PC-3 (cell line): ENCODE results near the gene FCRL6. TPM values are rescaled to one million over a fixed set of nuclear protein-coding genes. Genes with fewer than 3 reads are reported as not detected.

Experiments
- ATAC-seq: fragments of 200-7000 bp; cut with Tn5 transposase; 2 replicates; pipeline ENCODE4 v1.9.1; 2020; ENCODE audit warnings: mild to moderate bottlenecking, moderate library complexity
- BruUV-seq: library from RNA; stranded (reverse); fragments of 400-500 nt; replicated peaks from 2 replicates; lab custom pipeline; 2021; lab: Mats Ljungman, UMichigan
- CTCF ChIA-PET: fragments of 300-600 bp; sonication (Branson Sonifier 250); formaldehyde crosslinking; loops from one replicate; lab custom pipeline; 2022; ENCODE audit warnings: antibody characterized with exemption; lab: Charles Lee
- POLR2A ChIA-PET: fragments of 300-600 bp; sonication (Branson Sonifier 250); formaldehyde crosslinking; loops from one replicate; lab custom pipeline; 2022; ENCODE audit warnings: antibody characterized with exemption; ENCODE audit not compliant: unreplicated experiment; lab: Charles Lee
- DNase-seq: peaks from one replicate; pipeline ENCODE4 v3.0.0-alpha.2; 2015
- H2AFZ ChIP-seq: fragments of 300-600 bp; sonication (generic); 2 replicates; pipeline ENCODE4 v1.6.0; 2016; ENCODE audit warnings: antibody characterized with exemption, low read length
- H3F3A ChIP-seq: fragments of 300-600 bp; sonication (generic); one replicate; pipeline ENCODE4 v1.6.0; 2017; ENCODE audit warnings: antibody characterized with exemption, low read length, control low read depth, mild to moderate bottlenecking; ENCODE audit not compliant: unreplicated experiment
- H3K27ac ChIP-seq: fragments of 300-600 bp; sonication (generic); 2 replicates; pipeline ENCODE4 v1.5.1; 2016; ENCODE audit warnings: mild to moderate bottlenecking, low read length
- H3K27me3 ChIP-seq: fragments of 300-600 bp; sonication (generic); 2 replicates; pipeline ENCODE4 v1.6.1; 2016; ENCODE audit warnings: low read length, mixed read lengths
- H3K36me3 ChIP-seq: fragments of 300-600 bp; sonication (generic); 2 replicates; pipeline ENCODE4 v1.6.1; 2016; ENCODE audit warnings: low read depth, mixed run types, low read length, mixed read lengths
- H3K4me1 ChIP-seq: fragments of 300-600 bp; sonication (generic); 2 replicates; pipeline ENCODE4 v1.5.1; 2016; ENCODE audit warnings: low read length; ENCODE audit not compliant: insufficient read depth
- H3K4me2 ChIP-seq: fragments of 300-600 bp; sonication (generic); 2 replicates; pipeline ENCODE4 v1.6.0; 2016; ENCODE audit warnings: low read length
- H3K4me3 ChIP-seq: fragments of 300-600 bp; sonication (generic); 2 replicates; pipeline ENCODE4 v1.5.1; 2016; ENCODE audit warnings: mild to moderate bottlenecking, low read length, mixed read lengths
- H3K79me2 ChIP-seq: fragments of 300-600 bp; sonication (generic); 2 replicates; pipeline ENCODE4 v1.6.1; 2017; ENCODE audit warnings: low read length, mixed read lengths
- H3K9ac ChIP-seq: fragments of 300-600 bp; sonication (generic); 2 replicates; pipeline ENCODE4 v1.6.0; 2016; ENCODE audit warnings: mild to moderate bottlenecking, low read length
- H3K9me2 ChIP-seq: fragments of 300-600 bp; sonication (generic); replicated peaks from 2 replicates; pipeline ENCODE4 v1.6.1; 2016; ENCODE audit warnings: mixed run types, low read length, mixed read lengths
- H3K9me3 ChIP-seq: fragments of 300-600 bp; sonication (generic); 2 replicates; pipeline ENCODE4 v1.6.1; 2016; ENCODE audit warnings: low read length, mixed read lengths
- H4K20me1 ChIP-seq: fragments of 300-600 bp; sonication (generic); 2 replicates; pipeline ENCODE4 v1.6.1; 2016; ENCODE audit warnings: low read length, mixed read lengths
- CTCF ChIP-seq: fragments of 300-600 bp; sonication (generic); conservative IDR thresholded peaks from 2 replicates; pipeline ENCODE4 v1.5.1; 2017; ENCODE audit warnings: antibody characterized with exemption, low read depth, mild to moderate bottlenecking, low read length
- EZH2 ChIP-seq: fragments of 300-600 bp; sonication (generic); IDR thresholded peaks from one replicate; pipeline ENCODE4 v1.6.1; 2017; ENCODE audit warnings: antibody characterized with exemption, mild to moderate bottlenecking, low read length; ENCODE audit not compliant: unreplicated experiment
- EZH2phosphoT487 ChIP-seq: fragments of 300-600 bp; sonication (generic); IDR thresholded peaks from 2 replicates; pipeline ENCODE4 v1.6.1; 2018; ENCODE audit warnings: mild to moderate bottlenecking, antibody characterized with exemption, low read length, borderline replicate concordance
- intact Hi-C: fragments of 100-400 bp; cut with micrococcal nuclease; formaldehyde crosslinking; loops from 2 replicates; pipeline ENCODE4 v1.9.0; 2023
- total RNA-seq: library from RNA; depleted of rRNA; stranded (reverse); fragments of >200 nt; gene quantifications from 2 replicates; pipeline ENCODE4 v1.2.3, GENCODE V29; 2014

The FCRL6 gene
- total RNA-seq, 1 experiment from 2014 or later, result not detected

GRCh38 chr1:159830722-159831121, 28.6 kb downstream of the FCRL6 start:
- Histone ChIP-seq H3K27me3 (no peaks in the 10 kb centered on the region), H3F3A (no peaks in the 10 kb centered on the region), H2AFZ (no peak overlapping the region), H3K27ac (no peak overlapping the region), H4K20me1 (no peaks in the 10 kb centered on the region), H3K79me2 (no peaks in the 10 kb centered on the region), H3K4me2 (no peak overlapping the region), H3K36me3 (no peaks in the 10 kb centered on the region), H3K9me3 (no peaks in the 10 kb centered on the region), H3K4me3 (no peak overlapping the region), H3K4me1 (no peaks in the 10 kb centered on the region), H3K9me2 (no peaks in the 10 kb centered on the region), H3K9ac (no peak overlapping the region)
- TF ChIP-seq CTCF, result no peak
- no peak for TF ChIP-seq EZH2
- no peak for TF ChIP-seq EZH2phosphoT487
- BruUV-seq, result no TSS peak
- ATAC-seq (no peak), DNase-seq (no peak)
- CTCF ChIA-PET, result no interaction called here
- POLR2A ChIA-PET, result no interaction called here
- intact Hi-C loops, result no loop called here

- intact Hi-C loops, result no loop called here
- H3K9me2 ChIP-seq, result no peaks in the 10 kb centered on the region
- no peaks in the 10 kb centered on the region for H4K20me1 ChIP-seq
- no peak overlapping the region for H3K4me2 ChIP-seq
- ChIA-PET POLR2A (no interaction called here), CTCF (no interaction called here)
- TF ChIP-seq EZH2 (no peak), EZH2phosphoT487 (no peak), CTCF (no peak)
- no peaks in the 10 kb centered on the region for H3K27me3 ChIP-seq
- no peaks in the 10 kb centered on the region for H3K36me3 ChIP-seq
- H3K4me3 ChIP-seq, result no peak overlapping the region
- peaks cover 3% of the 10 kb centered on the region for H3K4me1 ChIP-seq
- H3K79me2 ChIP-seq, result no peaks in the 10 kb centered on the region
- no peaks in the 10 kb centered on the region for H3K9me3 ChIP-seq
- H2AFZ ChIP-seq, result no peak overlapping the region
- H3K27ac ChIP-seq, result no peak overlapping the region
- H3F3A ChIP-seq, result no peaks in the 10 kb centered on the region
- H3K9ac ChIP-seq, result no peak overlapping the region
- BruUV-seq, result no TSS peak
- no peak for DNase-seq
- ATAC-seq, result no peak
These were observed 29.4 kb downstream of the FCRL6 start for GRCh38 chr1:159831412-159832141.

- intact Hi-C loops, result no loop called here
- no TSS peak for BruUV-seq
- Histone ChIP-seq H3K27me3 (no peaks in the 10 kb centered on the region), H3K9me2 (no peaks in the 10 kb centered on the region), H3K4me3 (no peak overlapping the region), H3K36me3 (no peaks in the 10 kb centered on the region), H3K4me2 (no peak overlapping the region), H3F3A (no peaks in the 10 kb centered on the region), H3K79me2 (no peaks in the 10 kb centered on the region), H2AFZ (no peak overlapping the region), H3K27ac (no peak overlapping the region), H3K9me3 (no peaks in the 10 kb centered on the region), H3K9ac (no peak overlapping the region), H4K20me1 (no peaks in the 10 kb centered on the region), H3K4me1 (peaks cover 10% of the 10 kb centered on the region)
- CTCF ChIA-PET, result no interaction called here
- no peak for ATAC-seq
- POLR2A ChIA-PET, result no interaction called here
- TF ChIP-seq CTCF (no peak), EZH2phosphoT487 (no peak), EZH2 (no peak)
- DNase-seq, result no peak
These were observed 30.1 kb downstream of the FCRL6 start for GRCh38 chr1:159832309-159832708.
